GM18505 (cell line): ENCODE measurements around the gene ADGRD2.

ENCODE experiments used
- ATAC-seq: cut with Tn5 transposase; IDR thresholded peaks from one replicate; pipeline ENCODE4 v1.9.1; 2021; ENCODE audit not compliant: unreplicated experiment
- POLR2A ChIP-seq: IDR thresholded peaks from 4 replicates; pipeline ENCODE4 v1.6.1; 2011; ENCODE audit warnings: borderline replicate concordance; ENCODE audit not compliant: insufficient read depth, insufficient read length; ENCODE audit errors: extremely low read depth

Gene ADGRD2

GRCh38 chr9:124483481-124483880 lies 33.2 kb downstream of the ADGRD2 start:
- no peak for TF ChIP-seq POLR2A
- no peak for ATAC-seq

DNA sequence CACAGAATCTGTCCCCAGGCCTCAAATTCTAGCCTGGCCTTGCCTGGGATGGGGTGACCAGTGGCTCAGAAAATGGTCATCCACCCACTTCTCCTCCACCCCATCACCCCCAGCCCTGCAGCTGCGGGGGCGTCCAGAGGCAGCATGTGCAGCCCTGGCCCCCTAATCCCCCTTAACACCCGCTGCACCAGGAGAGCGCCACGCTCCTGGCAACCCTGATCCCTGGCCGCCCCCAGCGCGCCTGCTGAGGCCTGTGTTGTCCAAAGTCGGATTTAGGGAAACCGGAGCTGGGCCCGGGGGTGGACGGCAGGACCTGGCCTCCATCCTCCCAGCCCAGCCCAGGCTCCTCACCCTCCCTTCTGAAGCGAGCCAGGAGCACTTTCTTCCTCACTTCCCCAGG lies 35.0 kb downstream of the ADGRD2 start:
- ATAC-seq = no peak
- TF ChIP-seq POLR2A = no peak

DNA sequence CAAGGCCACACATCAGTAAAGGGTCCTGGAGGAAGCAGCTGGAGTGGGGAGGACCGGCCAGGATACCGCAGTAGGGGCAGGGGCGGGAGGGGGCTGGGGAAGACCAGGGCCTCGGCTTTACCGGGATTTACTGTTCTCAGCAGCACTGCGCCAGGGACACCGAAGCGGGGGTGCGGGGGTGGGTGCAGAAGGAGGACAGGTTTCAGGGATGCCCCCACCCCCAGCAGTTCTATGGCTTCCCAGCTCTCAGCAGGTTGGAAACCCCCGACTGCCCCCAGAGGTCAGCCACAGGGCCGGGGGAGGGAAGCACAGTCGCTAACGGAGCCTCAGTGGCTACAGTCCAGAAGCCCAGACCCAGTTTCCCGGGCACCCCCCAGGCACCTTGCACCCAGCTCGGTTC lies 35.7 kb downstream of the ADGRD2 start:
- no peak for TF ChIP-seq POLR2A
- ATAC-seq = no peak

DNA sequence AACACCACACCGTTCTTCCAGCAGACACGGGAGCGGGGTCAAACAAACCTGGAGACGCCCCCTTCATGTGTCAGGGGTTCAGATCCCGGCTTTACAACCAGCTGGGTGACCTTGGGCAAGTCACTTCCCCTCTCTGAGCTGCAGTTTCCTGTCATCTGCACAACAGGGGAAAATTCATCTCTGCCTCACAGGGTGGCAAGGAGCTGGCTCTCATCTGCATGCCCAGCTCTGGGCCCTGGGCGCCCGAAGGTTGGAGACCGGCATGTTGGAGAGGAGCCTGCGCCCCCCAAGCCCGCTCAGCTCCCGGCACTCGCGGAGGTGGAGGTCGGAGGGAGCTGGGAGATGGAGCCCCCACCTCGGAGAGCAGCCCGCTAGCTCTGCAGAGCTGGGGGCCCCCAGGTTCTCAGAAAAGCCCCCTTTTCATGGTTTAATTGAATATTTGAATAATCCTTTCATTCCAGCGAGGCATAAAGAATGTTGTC lies 36.6 kb downstream of the ADGRD2 start:
- no peak for ATAC-seq
- no peak for TF ChIP-seq POLR2A

GRCh38 chr9:124487260-124488182 lies 37.3 kb downstream of the ADGRD2 start:
- TF ChIP-seq POLR2A = no peak
- ATAC-seq = no peak

DNA sequence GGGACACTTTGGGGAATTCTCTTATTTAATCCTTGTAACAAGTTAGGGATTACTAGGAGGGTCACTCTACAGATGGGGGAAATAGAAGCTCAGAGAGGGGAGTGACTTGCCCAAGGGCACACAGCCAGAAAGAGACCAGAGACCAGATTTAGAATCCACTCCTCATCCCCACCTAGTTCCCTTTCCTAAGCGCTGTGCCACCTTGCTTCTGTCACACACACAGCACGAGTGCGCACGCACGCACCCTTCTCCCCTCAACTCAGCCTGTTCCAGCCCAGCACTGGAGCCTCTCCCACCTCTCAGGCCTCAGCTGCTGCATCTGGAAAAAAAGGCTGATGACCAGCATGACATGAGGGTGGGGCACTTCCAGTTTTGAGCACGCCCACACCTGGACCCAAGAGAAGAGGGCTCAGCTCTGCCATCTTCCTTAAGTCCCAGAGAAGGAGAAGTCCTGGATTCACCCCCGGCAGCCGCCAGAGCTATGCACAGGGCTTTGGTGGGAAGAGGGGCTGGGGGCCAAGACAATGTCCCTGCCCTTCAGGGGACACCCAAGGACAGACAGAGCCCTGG lies 38.5 kb downstream of the ADGRD2 start:
- no peak for ATAC-seq
- no peak for TF ChIP-seq POLR2A

DNA sequence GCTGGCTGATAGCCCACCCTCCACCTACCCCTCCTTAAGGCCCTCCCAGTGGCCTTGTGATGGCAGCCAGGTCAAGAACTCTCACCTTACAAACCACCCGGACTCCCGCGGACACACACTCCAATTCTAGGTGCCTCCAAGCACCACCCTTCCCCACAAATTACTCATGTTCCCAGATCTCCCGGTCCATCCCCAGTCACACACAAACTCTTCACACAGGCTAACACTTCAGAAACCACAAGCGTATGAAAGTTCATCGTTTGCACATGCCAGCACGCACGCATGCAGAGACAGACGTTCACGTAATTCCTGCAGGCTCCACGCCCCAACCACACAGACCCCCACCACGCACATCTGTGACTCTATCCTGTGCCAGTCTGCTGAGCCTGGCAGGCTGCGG lies 39.0 kb downstream of the ADGRD2 start:
- TF ChIP-seq POLR2A = no peak

DNA sequence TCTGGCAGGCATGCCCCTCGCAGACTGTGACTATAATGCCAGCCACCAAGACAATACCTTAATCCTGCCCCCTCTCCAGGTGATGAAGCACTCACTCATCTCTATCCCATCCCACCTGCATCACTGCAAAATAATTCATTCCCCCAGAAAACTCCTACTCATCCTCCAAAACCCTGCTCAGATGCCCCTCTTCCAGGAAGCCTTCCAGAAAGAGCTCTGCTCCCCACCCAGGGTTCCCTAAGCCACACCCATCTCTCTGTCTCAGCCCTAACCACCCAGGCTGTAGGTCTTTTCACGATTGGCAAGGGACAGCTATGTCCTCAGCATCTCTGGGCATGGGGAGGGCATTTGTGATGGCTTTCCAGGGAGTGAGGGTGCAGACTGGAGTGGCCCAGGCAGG lies 39.8 kb downstream of the ADGRD2 start:
- no peak for TF ChIP-seq POLR2A
- no peak for ATAC-seq

More for the DNA sequence above, 39.0 kb downstream of the ADGRD2 start:
- no peak for ATAC-seq

- no peak for ATAC-seq
- no peak for TF ChIP-seq POLR2A
Measured at GRCh38 chr9:124491049-124491975, 41.1 kb downstream of the ADGRD2 start.

GRCh38 chr9:124492818-124493217 lies 42.6 kb downstream of the ADGRD2 start:
- no peak for TF ChIP-seq POLR2A
- ATAC-seq = no peak

GRCh38 chr9:124493218-124493617 lies 43.0 kb downstream of the ADGRD2 start:
- no peak for TF ChIP-seq POLR2A

DNA sequence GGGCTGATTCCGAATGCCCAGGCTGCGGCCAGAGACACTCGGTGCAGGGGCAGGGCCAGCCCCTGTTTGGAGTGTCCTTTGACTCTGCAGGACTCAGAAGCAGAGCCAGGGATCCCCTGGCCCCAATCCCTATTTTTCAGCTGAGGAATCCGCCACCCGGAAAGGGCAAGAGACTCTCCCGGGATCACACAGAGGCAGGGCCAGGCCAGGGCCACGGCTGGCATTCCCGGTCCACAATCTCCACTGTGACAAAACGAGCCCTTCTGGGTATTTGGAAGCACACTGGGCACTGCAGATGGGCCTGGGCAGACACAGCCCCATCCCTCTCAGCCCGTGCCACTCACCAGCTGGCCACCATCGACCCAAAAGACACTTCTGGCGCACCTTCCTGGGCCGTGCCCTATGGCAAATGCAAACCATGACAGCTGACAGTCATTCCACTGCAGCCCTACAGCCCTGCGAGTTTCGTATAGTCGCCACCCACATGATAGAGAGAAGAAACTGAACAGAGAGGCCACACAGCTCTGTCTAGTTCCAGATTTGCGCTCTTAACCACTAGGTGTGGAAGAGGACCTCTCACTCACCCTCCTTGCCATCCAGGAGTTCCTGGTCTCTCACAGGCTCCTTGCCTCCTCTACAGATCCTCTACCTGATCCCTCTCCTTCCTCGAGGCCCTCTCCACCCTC lies 43.7 kb downstream of the ADGRD2 start:
- TF ChIP-seq POLR2A = no peak
- ATAC-seq = no peak

More at GRCh38 chr9:124493218-124493617, 43.0 kb downstream of the ADGRD2 start:
- ATAC-seq = no peak
